Retinal pigment epithelial cell (primary cell): ENCODE results near the gene EIF4G3.
"Not testable (repeated sequence)": the region's sequence is repeated elsewhere in the genome, so short reads cannot be mapped to it uniquely, and the experiment has no call there.

Experiments used
- DNase-seq: peaks from one replicate; pipeline ENCODE4 v3.0.0-alpha.2; 2010; ENCODE audit warnings: low read depth
- H3K4me3 ChIP-seq: 2 replicates; pipeline ENCODE4 v1.5.1; 2011; ENCODE audit warnings: mild to moderate bottlenecking, low read length, control low read depth, moderate library complexity
- TF ChIP-seq, protein P1 (sequence below): conservative IDR thresholded peaks from 2 replicates; pipeline ENCODE4 v1.5.1; 2011; ENCODE audit warnings: low read depth, low read length, control low read depth, inconsistent platforms

The EIF4G3 gene

DNA sequence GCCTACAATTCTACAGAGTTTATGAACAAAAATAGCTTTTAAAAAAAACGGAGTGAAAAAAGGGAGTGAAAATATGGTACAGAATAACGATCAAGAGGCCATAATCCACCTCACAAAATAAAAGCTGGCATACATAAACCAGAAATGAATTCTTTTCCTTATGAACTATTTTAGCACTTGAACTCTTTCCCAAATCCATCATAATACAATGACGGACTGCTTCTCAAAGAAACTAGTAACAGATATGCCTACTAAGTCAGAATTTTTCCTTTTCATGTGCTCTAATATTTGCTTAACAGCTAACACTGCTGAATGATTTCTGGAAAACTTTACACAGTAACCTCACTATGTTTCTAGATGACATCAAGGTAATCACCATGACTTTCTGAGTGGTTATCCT is 144.0 kb downstream of the EIF4G3 start:
- no peak for DNase-seq
- TF ChIP-seq, protein P1, sequence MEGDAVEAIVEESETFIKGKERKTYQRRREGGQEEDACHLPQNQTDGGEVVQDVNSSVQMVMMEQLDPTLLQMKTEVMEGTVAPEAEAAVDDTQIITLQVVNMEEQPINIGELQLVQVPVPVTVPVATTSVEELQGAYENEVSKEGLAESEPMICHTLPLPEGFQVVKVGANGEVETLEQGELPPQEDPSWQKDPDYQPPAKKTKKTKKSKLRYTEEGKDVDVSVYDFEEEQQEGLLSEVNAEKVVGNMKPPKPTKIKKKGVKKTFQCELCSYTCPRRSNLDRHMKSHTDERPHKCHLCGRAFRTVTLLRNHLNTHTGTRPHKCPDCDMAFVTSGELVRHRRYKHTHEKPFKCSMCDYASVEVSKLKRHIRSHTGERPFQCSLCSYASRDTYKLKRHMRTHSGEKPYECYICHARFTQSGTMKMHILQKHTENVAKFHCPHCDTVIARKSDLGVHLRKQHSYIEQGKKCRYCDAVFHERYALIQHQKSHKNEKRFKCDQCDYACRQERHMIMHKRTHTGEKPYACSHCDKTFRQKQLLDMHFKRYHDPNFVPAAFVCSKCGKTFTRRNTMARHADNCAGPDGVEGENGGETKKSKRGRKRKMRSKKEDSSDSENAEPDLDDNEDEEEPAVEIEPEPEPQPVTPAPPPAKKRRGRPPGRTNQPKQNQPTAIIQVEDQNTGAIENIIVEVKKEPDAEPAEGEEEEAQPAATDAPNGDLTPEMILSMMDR = no peak
- H3K4me3 ChIP-seq = no peak overlapping the region

DNA sequence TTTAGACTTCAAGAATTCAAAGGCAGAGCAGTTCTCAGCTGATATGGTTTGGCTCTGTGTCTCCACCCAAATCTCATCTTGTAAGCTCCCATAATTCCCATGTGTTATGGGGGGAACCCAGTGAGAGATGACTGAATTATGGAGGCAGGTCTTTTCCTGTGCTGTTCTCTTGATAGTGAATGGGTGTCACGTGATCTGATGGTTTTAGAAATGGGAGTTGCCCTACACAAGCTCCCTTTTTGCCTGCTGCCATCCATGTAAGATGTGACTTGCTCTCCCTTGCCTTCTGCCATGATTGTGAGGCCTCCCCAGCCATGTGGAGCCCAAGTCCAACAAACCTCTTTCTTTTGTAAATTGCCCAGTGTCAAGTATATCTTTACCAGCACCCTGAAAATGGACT is 146.5 kb downstream of the EIF4G3 start:
- no peak overlapping the region for H3K4me3 ChIP-seq
- no peak for DNase-seq
- TF ChIP-seq, protein P1 = no peak

DNA sequence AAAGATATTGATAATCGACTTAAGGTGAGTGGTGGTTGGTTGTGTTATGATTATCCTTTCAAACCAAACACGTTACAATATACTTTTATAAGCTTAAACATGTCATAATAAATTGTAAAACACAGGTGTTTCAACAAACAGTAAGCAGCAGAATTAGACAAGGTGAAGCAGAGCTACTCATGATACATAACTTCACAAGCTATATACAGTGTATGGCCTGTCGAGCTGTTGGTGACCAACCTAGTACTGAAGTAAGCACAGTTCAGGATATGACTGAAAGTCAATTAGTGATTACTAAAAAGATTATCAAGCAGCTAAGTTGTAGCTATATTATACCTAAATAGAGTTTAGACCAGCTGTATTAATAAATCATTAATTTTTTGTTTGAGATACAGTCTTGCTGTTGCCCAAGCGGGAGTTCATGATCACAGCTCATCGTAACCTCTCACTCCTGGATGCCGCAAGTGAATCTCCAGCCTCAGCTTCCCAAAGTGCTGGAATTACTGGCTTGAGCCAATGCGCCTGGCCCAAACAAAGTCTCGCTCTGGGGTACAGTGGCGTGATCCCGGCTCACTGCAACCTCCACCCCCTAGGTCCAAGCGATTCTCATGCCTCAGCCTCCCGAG is 148.1 kb downstream of the EIF4G3 start:
- DNase-seq = no peak
- TF ChIP-seq, protein P1 = no peak
- H3K4me3 ChIP-seq = no peak overlapping the region

DNA sequence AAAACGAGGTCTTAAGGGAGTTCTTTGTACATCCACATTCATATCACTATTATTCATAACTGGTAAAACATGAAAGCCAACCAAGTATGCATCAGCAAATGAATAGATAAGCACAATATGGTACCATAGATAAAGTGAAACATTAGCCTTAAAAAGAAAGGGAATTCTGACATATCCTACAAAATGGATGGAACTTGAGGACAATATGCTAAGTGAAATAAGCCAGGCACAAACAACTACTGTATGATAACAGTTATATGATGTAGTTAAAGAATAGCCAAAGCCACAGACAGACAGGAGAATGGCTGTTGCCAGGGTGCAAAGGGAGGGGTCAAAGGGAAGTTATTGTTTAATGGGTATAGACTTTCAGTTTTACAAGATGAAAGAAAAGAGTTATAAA is 148.9 kb downstream of the EIF4G3 start:
- no peak for DNase-seq
- no peak overlapping the region for H3K4me3 ChIP-seq
- TF ChIP-seq, protein P1 = no peak

DNA sequence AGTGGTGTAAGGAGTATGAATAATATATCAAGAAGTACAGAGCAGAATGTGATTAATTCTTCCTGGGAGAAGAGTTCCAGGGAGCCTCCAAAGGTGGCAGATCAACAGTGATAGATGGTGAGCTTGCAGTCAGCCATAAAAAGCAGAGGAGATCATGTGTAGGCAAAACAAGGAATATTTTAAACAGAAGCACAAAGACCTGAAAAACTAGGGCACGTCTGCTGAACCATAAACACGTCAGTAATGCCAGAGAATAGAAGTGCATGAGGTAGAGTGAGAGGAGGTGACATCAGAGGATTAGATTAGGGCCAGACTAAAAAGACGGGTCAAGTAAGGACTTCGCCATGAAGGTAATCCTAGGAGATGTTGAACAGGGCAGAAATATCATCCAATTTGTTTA is 151.8 kb downstream of the EIF4G3 start:
- TF ChIP-seq, protein P1 = no peak
- no peak overlapping the region for H3K4me3 ChIP-seq
- DNase-seq = no peak

DNA sequence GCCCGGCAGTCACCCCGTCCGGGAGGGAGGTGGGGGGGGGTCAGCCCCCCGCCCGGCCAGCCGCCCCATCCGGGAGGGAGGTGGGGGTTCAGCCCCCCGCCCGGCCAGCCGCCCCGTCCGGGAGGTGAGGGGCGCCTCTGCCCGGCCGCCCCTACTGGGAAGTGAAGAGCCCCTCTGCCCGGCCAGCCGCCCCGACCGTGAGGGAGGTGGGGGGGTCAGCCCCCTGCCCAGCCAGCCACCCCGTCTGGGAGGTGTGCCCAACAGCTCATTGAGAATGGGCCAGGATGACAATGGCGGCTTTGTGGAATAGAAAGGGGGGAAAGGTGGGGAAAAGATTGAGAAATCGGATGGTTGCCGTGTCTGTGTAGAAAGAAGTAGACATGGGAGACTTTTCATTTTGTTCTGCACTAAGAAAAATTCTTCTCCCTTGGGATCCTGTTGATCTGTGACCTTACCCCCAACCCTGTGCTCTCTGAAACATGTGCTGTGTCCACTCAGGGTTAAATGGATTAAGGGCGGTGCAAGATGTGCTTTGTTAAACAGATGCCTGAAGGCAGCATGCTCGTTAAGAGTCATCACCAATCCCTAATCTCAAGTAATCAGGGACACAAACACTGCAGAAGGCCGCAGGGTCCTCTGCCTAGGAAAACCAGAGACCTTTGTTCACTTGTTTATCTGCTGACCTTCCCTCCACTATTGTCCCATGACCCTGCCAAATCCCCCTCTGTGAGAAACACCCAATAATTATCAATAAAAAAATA is 152.4 kb downstream of the EIF4G3 start:
- not testable (repeated sequence) for DNase-seq, H3K4me3 ChIP-seq

DNA sequence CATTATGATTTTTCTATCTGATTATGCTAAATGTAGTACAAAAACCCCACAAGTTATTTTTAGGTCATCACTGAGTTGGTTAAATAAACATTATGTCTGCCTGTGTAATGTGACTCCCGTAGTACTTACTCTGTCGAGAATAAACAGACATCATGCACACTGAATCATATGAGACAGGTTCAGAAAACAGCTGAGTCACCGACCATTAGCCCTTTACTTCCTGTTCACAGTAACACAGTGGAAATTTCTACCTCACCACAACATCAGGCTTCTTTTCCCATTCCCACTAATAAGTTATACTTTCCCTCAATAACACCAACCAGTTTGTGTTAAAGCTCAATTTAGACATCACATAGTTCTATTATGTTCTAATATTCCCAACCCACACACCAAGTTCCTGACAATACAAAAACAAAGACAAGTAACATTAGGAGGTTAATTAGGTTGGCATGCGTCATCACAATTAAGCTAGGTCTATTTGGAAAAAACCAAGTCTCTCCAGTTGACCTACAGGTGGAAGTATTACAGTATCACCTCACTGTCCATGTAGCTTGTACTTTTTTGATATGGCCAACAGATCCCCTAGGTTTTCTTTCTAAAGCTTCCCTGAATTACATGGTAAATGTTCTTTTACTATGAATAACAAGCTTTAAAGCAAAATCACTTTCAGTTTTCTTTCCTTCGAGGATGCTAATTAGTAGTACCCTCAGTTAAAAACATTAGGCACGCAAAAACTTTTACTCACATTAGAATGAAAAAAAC is 154.2 kb downstream of the EIF4G3 start:
- TF ChIP-seq, protein P1 = no peak
- no peak overlapping the region for H3K4me3 ChIP-seq
- peak; percentile 97 for DNase-seq
